Ectodermal cell (in vitro differentiated cells): ENCODE measurements around the gene LRIG1.
"Not testable (repeated sequence)": the region's sequence is repeated elsewhere in the genome, so short reads cannot be mapped to it uniquely, and the experiment has no call there.

Source experiments
- H3K27ac ChIP-seq: 2 replicates; pipeline ENCODE4 v1.7.0; 2013; ENCODE audit warnings: mild to moderate bottlenecking, low read depth, low read length; ENCODE audit not compliant: insufficient read depth, poor library complexity, severe bottlenecking
- H3K27me3 ChIP-seq: 2 replicates; pipeline ENCODE4 v1.7.0; 2013; ENCODE audit warnings: mild to moderate bottlenecking, low read length; ENCODE audit not compliant: insufficient read depth, control insufficient read depth, poor library complexity, severe bottlenecking
- H3K36me3 ChIP-seq: one replicate; pipeline ENCODE4 v1.7.0; 2013; ENCODE audit warnings: low read length; ENCODE audit not compliant: control insufficient read depth, insufficient read depth
- H3K4me1 ChIP-seq: one replicate; pipeline ENCODE4 v1.7.0; 2013; ENCODE audit warnings: low read length; ENCODE audit not compliant: control insufficient read depth, insufficient read depth
- H3K4me3 ChIP-seq: 2 replicates; pipeline ENCODE4 v1.7.0; 2013; ENCODE audit warnings: low read depth, low read length, control low read depth; ENCODE audit not compliant: insufficient read depth
- H3K9me3 ChIP-seq: 2 replicates; pipeline ENCODE4 v1.7.0; 2013; ENCODE audit warnings: mild to moderate bottlenecking, low read length, moderate library complexity; ENCODE audit not compliant: control insufficient read depth
- WGBS, 2 experiments: methylation state at CpG; one replicate each; pipeline ENCODE4 v1.1.7; 2013; ENCODE audit warnings: missing lambda C conversion rate in 2 of 2; 5-methylcytosine and 5-hydroxymethylcytosine counted together

The LRIG1 gene

DNA sequence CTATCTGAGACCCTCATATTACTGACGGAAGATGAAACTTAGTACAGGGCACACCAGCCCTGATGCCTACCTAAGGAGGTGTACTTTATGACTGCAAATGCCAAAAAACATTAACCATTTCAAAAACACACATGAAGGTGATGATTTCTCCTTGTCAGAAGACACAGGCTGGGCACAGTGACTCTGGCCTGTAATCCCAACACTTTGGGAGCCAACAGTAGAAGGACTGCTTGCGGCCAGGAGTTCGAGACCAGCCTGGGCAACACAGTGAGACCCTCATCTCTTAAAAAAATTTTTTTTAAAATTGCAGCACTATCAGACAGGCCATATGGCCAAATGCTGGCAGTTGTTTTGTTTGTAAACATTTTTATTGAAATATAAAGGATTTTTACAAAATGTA, 73.5 kb downstream of the LRIG1 start:
- Histone ChIP-seq H3K4me1 (peaks cover 6% of the 10 kb centered on the region), H3K27ac (no peak overlapping the region), H3K4me3 (no peak overlapping the region), H3K36me3 (peaks cover 23% of the 10 kb centered on the region), H3K27me3 (no peaks in the 10 kb centered on the region), H3K9me3 (peaks cover 2% of the 10 kb centered on the region)
- WGBS, 2 experiments = 90 to 95% methylated on average over 3 of the region's 3 CpGs

DNA sequence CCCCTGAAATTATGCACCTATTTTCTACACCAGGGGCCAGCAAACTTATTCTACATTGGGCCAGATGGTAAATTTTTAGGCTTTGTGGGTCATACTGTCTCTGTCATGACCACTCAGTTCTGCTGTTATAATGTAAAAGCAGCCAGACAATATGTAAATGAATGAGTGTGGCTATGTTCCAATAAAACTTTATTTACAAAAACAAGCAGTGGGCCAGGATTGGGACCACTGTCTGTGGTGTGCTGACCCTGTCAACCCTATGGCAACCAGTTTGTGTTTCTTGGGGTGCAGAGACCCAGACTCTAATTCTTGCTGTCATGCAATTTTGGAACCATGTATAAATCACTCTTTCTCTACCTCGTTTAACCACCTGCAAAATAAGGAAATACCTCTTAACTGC, 74.7 kb downstream of the LRIG1 start:
- peaks cover 6% of the 10 kb centered on the region for H3K9me3 ChIP-seq
- no peak overlapping the region for H3K4me3 ChIP-seq
- H3K4me1 ChIP-seq = peaks cover 6% of the 10 kb centered on the region
- WGBS, 2 experiments = 90 to 98% methylated on average over 1 of the region's 1 CpG
- no peak overlapping the region for H3K27ac ChIP-seq
- H3K27me3 ChIP-seq = no peaks in the 10 kb centered on the region
- H3K36me3 ChIP-seq = peaks cover 30% of the 10 kb centered on the region

GRCh38 chr3:66425576-66426114, 75.2 kb downstream of the LRIG1 start:
- peaks cover 34% of the 10 kb centered on the region for H3K36me3 ChIP-seq
- H3K4me1 ChIP-seq = peaks cover 6% of the 10 kb centered on the region
- 95 to 96% methylated on average over 7 of the region's 7 CpGs for WGBS, 2 experiments
- peaks cover 6% of the 10 kb centered on the region for H3K9me3 ChIP-seq
- no peak overlapping the region for H3K4me3 ChIP-seq
- H3K27me3 ChIP-seq = no peaks in the 10 kb centered on the region
- no peak overlapping the region for H3K27ac ChIP-seq

GRCh38 chr3:66425032-66425431, 75.8 kb downstream of the LRIG1 start:
- Histone ChIP-seq H3K4me1 (peaks cover 6% of the 10 kb centered on the region), H3K4me3 (no peak overlapping the region), H3K27ac (no peak overlapping the region), H3K36me3 (peaks cover 35% of the 10 kb centered on the region), H3K27me3 (no peaks in the 10 kb centered on the region), H3K9me3 (peaks cover 6% of the 10 kb centered on the region)
- 93 to 95% methylated on average over 5 of the region's 5 CpGs for WGBS, 2 experiments

DNA sequence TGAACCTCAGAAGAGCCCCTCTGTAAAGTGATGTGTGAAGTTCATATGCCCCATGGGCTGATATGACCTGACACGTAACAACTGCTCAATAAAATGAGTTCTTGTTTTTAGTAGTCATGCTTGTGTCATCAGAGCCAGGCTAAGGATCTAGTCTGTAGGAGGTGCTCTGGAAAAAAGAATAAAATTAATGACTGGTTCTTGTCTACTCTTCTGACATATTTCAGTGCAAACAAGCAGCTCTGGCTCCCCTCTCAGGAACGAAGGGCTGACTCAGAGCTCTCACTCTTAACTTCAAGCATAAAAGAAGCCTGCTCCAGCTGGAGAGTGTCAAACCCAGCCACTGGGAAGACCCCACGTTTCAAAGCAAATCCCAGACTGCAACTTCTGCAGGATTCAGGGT, 77.0 kb downstream of the LRIG1 start:
- H3K4me3 ChIP-seq = no peak overlapping the region
- H3K4me1 ChIP-seq = peaks cover 13% of the 10 kb centered on the region
- peaks cover 35% of the 10 kb centered on the region for H3K36me3 ChIP-seq
- H3K27ac ChIP-seq = no peak overlapping the region
- H3K9me3 ChIP-seq = peaks cover 6% of the 10 kb centered on the region
- no peaks in the 10 kb centered on the region for H3K27me3 ChIP-seq
- 86% methylated on average over 3 of the region's 3 CpGs for WGBS, 2 experiments

DNA sequence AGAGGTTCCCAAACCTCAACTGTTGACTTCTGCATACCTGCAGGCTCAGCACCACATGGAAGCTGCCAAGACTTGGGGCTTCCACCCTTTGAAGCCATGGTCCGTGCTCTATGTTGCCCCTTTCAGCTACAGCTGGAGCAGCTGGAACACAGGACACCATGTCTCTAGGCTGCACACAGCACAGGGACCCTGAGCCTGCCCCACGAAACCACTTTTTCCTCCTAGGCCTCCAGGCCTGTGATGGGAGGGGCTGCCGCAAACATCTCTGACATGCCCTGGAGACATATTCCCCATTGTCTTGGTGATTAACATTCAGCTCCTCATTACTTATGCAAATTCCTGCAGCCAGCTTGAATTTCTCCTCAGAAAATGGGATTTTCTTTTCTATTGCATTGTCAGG, 78.9 kb downstream of the LRIG1 start:
- 95 to 96% methylated on average over 3 of the region's 3 CpGs for WGBS, 2 experiments
- not testable (repeated sequence) for H3K4me3 ChIP-seq, H3K27ac ChIP-seq, H3K9me3 ChIP-seq, H3K27me3 ChIP-seq
- H3K36me3 ChIP-seq = peaks cover 35% of the 10 kb centered on the region
- H3K4me1 ChIP-seq = peaks cover 14% of the 10 kb centered on the region

- WGBS, 2 experiments = 94 to 97% methylated on average over 3 of the region's 3 CpGs
- H3K9me3 ChIP-seq = not testable (repeated sequence)
Observed at GRCh38 chr3:66421144-66421543, 79.7 kb downstream of the LRIG1 start.

DNA sequence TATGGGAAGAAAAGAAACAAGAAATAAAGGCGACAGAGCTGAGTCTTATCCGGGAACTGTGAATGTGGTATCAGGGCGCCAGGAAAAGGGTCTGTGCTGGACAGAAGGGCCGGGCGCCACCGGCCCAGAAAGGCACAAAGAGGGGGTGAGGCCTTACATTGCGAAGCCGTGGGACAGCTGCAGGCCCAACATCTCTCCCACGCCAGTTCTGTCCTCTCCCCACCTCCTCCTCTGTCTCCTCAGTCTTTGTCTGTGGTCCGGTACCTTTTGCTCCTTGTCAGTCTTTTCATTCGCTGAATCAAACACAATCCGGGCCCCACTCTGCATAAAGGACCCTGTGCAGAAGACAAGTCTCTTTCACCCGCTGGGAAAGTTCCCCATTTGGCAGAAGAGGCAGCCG, 81.8 kb downstream of the LRIG1 start:
- 84 to 86% methylated on average over 14 of the region's 14 CpGs for WGBS, 2 experiments
- Histone ChIP-seq H3K36me3 (peaks cover 42% of the 10 kb centered on the region), H3K27ac (no peak overlapping the region), H3K4me1 (peaks cover 16% of the 10 kb centered on the region), H3K27me3 (no peaks in the 10 kb centered on the region), H3K4me3 (no peak overlapping the region), H3K9me3 (peaks cover 6% of the 10 kb centered on the region)

More at GRCh38 chr3:66421144-66421543, 79.7 kb downstream of the LRIG1 start:
- not testable (repeated sequence) for H3K27me3 ChIP-seq, H3K27ac ChIP-seq, H3K4me3 ChIP-seq
- Histone ChIP-seq H3K36me3 (peaks cover 35% of the 10 kb centered on the region), H3K4me1 (peaks cover 16% of the 10 kb centered on the region)

- no peak overlapping the region for H3K27ac ChIP-seq
- peaks cover 4% of the 10 kb centered on the region for H3K9me3 ChIP-seq
Observed at GRCh38 chr3:66418475-66418931, 82.3 kb downstream of the LRIG1 start.

DNA sequence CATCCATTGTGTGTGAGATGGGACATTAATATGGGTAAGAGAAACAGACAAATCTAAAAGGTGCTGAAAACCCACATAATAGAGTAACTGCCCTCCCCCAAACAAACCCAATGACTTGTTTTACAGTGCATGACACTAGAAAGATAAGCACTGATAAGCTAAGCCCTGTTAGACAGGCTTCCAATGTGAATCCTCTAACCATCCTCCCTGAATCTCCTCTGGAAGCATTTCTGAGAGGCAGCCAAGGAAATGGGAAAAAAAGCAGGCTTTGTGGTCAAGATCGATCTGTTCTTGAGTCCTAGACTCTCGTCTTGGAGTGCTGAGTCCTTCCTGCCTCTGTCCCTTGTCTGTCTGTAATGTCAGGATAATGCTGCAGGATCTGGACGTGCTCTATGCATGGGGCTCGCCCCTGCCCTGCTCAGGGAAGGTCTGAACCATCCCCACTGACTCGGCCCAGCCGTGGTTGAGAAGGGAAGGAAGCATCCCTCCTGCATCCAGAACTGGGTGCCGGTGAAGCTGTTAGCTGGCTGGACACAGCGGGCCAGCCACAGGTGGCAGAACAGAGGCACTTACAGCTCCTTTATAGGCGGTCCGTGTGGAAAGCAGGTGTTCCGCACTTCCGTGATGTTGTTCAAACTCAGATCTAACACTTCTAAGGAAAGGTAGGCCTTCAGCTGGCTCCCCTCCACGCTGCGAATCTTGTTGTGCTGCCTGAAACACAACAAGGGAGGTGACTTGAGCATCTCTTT, 84.1 kb downstream of the LRIG1 start:
- Histone ChIP-seq H3K4me3 (no peak overlapping the region), H3K27me3 (no peaks in the 10 kb centered on the region)

More at GRCh38 chr3:66418475-66418931, 82.3 kb downstream of the LRIG1 start:
- Histone ChIP-seq H3K27me3 (no peaks in the 10 kb centered on the region), H3K4me3 (no peak overlapping the region), H3K4me1 (peaks cover 16% of the 10 kb centered on the region), H3K36me3 (peaks cover 39% of the 10 kb centered on the region)
- WGBS, 2 experiments = 87 to 88% methylated on average over 12 of the region's 12 CpGs

More for the DNA sequence above, 84.1 kb downstream of the LRIG1 start:
- H3K27ac ChIP-seq = no peak overlapping the region
- WGBS, 2 experiments = 91% methylated on average over 14 of the region's 14 CpGs
- peaks cover 16% of the 10 kb centered on the region for H3K4me1 ChIP-seq
- peaks cover under 1% of the 10 kb centered on the region for H3K9me3 ChIP-seq
- H3K36me3 ChIP-seq = peaks cover 40% of the 10 kb centered on the region
